A673 (cell line): ENCODE results near the gene PYCR2. TPM values are rescaled to one million over a fixed set of nuclear protein-coding genes. Genes with fewer than 3 reads are reported as not detected.

Source experiments
- BruUV-seq: library from RNA; stranded (reverse); fragments of 400-500 nt; replicated peaks from 2 replicates; lab custom pipeline; 2021; lab: Mats Ljungman, UMichigan
- CTCF ChIA-PET: fragments of 300-600 bp; sonication (Branson Sonifier 250); formaldehyde crosslinking; loops from one replicate; lab custom pipeline; 2022; ENCODE audit warnings: antibody characterized with exemption; lab: Charles Lee
- POLR2A ChIA-PET: fragments of 300-600 bp; sonication (Branson Sonifier 250); formaldehyde crosslinking; loops from one replicate; lab custom pipeline; 2022; ENCODE audit warnings: antibody characterized with exemption; ENCODE audit not compliant: low non-redundant PET; lab: Charles Lee
- DNase-seq: peaks from one replicate; pipeline ENCODE4 v3.0.0-alpha.2; 2015; ENCODE audit warnings: low spot score
- H3K27ac ChIP-seq: fragments of 200-600 bp; sonication (generic); 2 replicates; pipeline ENCODE4 v1.5.1; 2016; ENCODE audit warnings: mixed run types, low read depth, mild to moderate bottlenecking, mixed read lengths, antibody characterized with exemption, low read length; ENCODE audit not compliant: poor library complexity, severe bottlenecking
- H3K27me3 ChIP-seq: fragments of 200-600 bp; sonication (generic); replicated peaks from 2 replicates; pipeline ENCODE4 v1.6.1; 2017; ENCODE audit warnings: mixed run types, low read depth, mild to moderate bottlenecking, mixed read lengths, antibody characterized with exemption, low read length; ENCODE audit not compliant: insufficient read depth, poor library complexity
- H3K36me3 ChIP-seq: fragments of 200-600 bp; sonication (generic); 2 replicates; pipeline ENCODE4 v1.6.1; 2016; ENCODE audit warnings: mixed run types, mild to moderate bottlenecking, mixed read lengths, antibody characterized with exemption, low read length; ENCODE audit not compliant: insufficient read depth, poor library complexity, severe bottlenecking
- H3K4me1 ChIP-seq: fragments of 200-600 bp; sonication (generic); 2 replicates; pipeline ENCODE4 v1.6.1; 2017; ENCODE audit warnings: mixed run types, mild to moderate bottlenecking, mixed read lengths, antibody characterized with exemption, low read length; ENCODE audit not compliant: insufficient read depth, poor library complexity, severe bottlenecking
- H3K4me3 ChIP-seq: fragments of 200-600 bp; sonication (generic); 2 replicates; pipeline ENCODE4 v1.5.1; 2016; ENCODE audit warnings: low read depth, mixed run types, mild to moderate bottlenecking, mixed read lengths, low read length; ENCODE audit not compliant: poor library complexity, severe bottlenecking
- H3K9me3 ChIP-seq: fragments of 200-600 bp; sonication (generic); 2 replicates; pipeline ENCODE4 v1.6.1; 2016; ENCODE audit warnings: mixed run types, low read depth, mild to moderate bottlenecking, mixed read lengths, antibody characterized with exemption, low read length; ENCODE audit not compliant: poor library complexity, severe bottlenecking
- CTCF ChIP-seq: fragments of 300-800, 200-600 bp; sonication (generic); conservative IDR thresholded peaks from 2 replicates; pipeline ENCODE4 v1.5.1; 2017; ENCODE audit warnings: low read depth, mild to moderate bottlenecking, antibody characterized with exemption, low read length, moderate library complexity, mixed read lengths
- EZH2 ChIP-seq: fragments of 200-600 bp; sonication (generic); IDR thresholded peaks from 2 replicates; pipeline ENCODE4 v1.6.1; 2017; ENCODE audit warnings: borderline replicate concordance, low read depth, mild to moderate bottlenecking, mixed read lengths, antibody characterized with exemption, low read length; ENCODE audit not compliant: poor library complexity, severe bottlenecking
- intact Hi-C: fragments of 100-400 bp; cut with micrococcal nuclease; formaldehyde crosslinking; loops from one replicate; pipeline ENCODE4 v1.10.0; 2022; ENCODE audit not compliant: unreplicated experiment
- total RNA-seq: library from RNA; stranded (reverse); gene quantifications from 2 replicates; pipeline ENCODE4 v1.2.3, GENCODE V29; 2021

Gene PYCR2
- total RNA-seq, 1 experiment from 2014 or later, result 52.5 TPM

GRCh38 chr1:225921734-225922709 lies 2.0 kb downstream of the PYCR2 start:
- DNase-seq, result peak; percentile 37
- TF ChIP-seq EZH2, result no peak
- TF ChIP-seq CTCF, result no peak
- Histone ChIP-seq H3K27ac (no peak overlapping the region), H3K4me3 (no peak overlapping the region), H3K27me3 (no peaks in the 10 kb centered on the region), H3K36me3 (peaks cover 30% of the 10 kb centered on the region), H3K4me1 (peaks cover 38% of the 10 kb centered on the region), H3K9me3 (no peaks in the 10 kb centered on the region)
- ChIA-PET POLR2A (no interaction called here), CTCF (no interaction called here)
- no TSS peak for BruUV-seq
- intact Hi-C loops, result no loop called here

- Histone ChIP-seq H3K36me3 (peaks cover 34% of the 10 kb centered on the region), H3K4me3 (no peak overlapping the region), H3K27me3 (no peaks in the 10 kb centered on the region), H3K4me1 (peaks cover 39% of the 10 kb centered on the region), H3K27ac (peak overlapping the region; percentile 37), H3K9me3 (no peaks in the 10 kb centered on the region)
- TF ChIP-seq EZH2, result no peak
- TF ChIP-seq CTCF, result no peak
- BruUV-seq, result no TSS peak
- CTCF ChIA-PET, result interaction anchor here (0.6 to 0.8 kb wide), 2 partner anchors 8 to 476 kb away, joined by 3 to 6 read pairs; no protein-coding TSS in a partner anchor
- POLR2A ChIA-PET, result no interaction called here
- intact Hi-C loops, result no loop called here
- peak; percentile 97 for DNase-seq
Observed at GRCh38 chr1:225919906-225920305, 4.1 kb downstream of the PYCR2 start.

- no peak for TF ChIP-seq EZH2
- H3K4me3 ChIP-seq, result no peak overlapping the region
- H3K4me1 ChIP-seq, result peaks cover 39% of the 10 kb centered on the region
- intact Hi-C loops, result no loop called here
- CTCF ChIA-PET, result no interaction called here
- DNase-seq, result no peak
- POLR2A ChIA-PET, result no interaction called here
- H3K9me3 ChIP-seq, result no peaks in the 10 kb centered on the region
- H3K36me3 ChIP-seq, result peaks cover 34% of the 10 kb centered on the region
- no peaks in the 10 kb centered on the region for H3K27me3 ChIP-seq
- H3K27ac ChIP-seq, result no peak overlapping the region
- no TSS peak for BruUV-seq
Observed at GRCh38 chr1:225918280-225918679, 5.8 kb downstream of the PYCR2 start.

- Histone ChIP-seq H3K27ac (no peak overlapping the region), H3K4me3 (no peak overlapping the region), H3K36me3 (peaks cover 34% of the 10 kb centered on the region), H3K9me3 (no peaks in the 10 kb centered on the region), H3K4me1 (peaks cover 33% of the 10 kb centered on the region), H3K27me3 (no peaks in the 10 kb centered on the region)
- ChIA-PET CTCF (no interaction called here), POLR2A (no interaction called here)
- no TSS peak for BruUV-seq
- no peak for DNase-seq
- TF ChIP-seq CTCF (no peak), EZH2 (no peak)
- intact Hi-C loops, result no loop called here
Observed at GRCh38 chr1:225917536-225917935, 6.5 kb downstream of the PYCR2 start.
